Uterus (tissue), 2 donors: ENCODE results near the gene KCNQ1OT1.

Source experiments
- POLR2A ChIP-seq, 2 donors: fragments of 450-650 bp; IDR thresholded peaks; one replicate each; pipeline ENCODE4 v1.6.1; 2016; ENCODE audit warnings: antibody characterized with exemption in 2 of 2, mild to moderate bottlenecking in 1 of 2, moderate library complexity in 1 of 2
- TF ChIP-seq, protein P1 (sequence below), 4 experiments: fragments of 200-600 bp in 2 of 4; fragments of 450-650 bp in 2 of 4; sonication (generic) in 2 of 4; IDR thresholded peaks; one replicate each; pipeline ENCODE4 v1.5.1; 2016 to 2019; ENCODE audit warnings: antibody characterized with exemption in 4 of 4, mild to moderate bottlenecking in 2 of 4, moderate library complexity in 1 of 4

DNA sequence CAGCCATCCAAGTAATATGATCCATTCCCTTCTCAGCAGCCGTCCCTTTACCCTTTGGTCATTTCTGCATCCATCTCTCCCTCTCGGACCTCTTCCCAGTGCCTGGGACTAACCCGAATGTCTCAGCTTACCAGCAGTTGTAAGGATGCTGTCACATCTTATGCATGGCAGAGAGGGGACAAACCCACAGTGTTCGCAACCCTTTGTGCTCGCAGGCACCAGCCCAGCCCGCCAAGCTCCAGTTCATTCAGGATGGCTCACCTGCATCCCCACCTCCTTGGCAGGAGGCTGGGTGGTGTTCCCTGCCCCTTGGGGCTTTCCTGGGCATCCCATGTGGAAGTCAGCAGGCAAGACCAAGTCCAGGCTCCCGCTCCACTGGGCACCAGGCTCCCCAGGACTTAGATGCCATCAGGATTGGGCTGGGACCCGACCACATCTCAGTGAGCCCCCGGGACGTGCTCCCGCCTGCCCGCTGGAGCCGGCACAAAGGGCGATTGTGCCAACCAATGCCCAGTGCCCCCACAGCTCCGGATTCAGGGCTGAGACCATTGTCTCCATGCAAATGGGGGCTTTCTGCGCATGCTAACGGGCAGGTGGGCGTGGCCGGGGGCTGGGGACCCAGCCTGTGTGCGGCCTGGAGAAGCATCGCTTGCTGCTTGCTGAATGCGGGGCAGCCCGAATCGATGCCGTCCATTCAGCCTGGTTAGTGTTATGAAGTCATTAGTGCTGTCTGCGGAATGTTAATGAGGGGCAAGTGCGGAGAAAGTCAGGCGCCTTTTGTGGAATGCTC lies 108.6 kb downstream of the KCNQ1OT1 start:
- TF ChIP-seq, protein P1, sequence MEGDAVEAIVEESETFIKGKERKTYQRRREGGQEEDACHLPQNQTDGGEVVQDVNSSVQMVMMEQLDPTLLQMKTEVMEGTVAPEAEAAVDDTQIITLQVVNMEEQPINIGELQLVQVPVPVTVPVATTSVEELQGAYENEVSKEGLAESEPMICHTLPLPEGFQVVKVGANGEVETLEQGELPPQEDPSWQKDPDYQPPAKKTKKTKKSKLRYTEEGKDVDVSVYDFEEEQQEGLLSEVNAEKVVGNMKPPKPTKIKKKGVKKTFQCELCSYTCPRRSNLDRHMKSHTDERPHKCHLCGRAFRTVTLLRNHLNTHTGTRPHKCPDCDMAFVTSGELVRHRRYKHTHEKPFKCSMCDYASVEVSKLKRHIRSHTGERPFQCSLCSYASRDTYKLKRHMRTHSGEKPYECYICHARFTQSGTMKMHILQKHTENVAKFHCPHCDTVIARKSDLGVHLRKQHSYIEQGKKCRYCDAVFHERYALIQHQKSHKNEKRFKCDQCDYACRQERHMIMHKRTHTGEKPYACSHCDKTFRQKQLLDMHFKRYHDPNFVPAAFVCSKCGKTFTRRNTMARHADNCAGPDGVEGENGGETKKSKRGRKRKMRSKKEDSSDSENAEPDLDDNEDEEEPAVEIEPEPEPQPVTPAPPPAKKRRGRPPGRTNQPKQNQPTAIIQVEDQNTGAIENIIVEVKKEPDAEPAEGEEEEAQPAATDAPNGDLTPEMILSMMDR (IDR thresholded peaks at IDR 0.05): no peak
- no peak for TF ChIP-seq POLR2A (IDR thresholded peaks at IDR 0.05)
